ENCODE results near the gene SYTL2.
A peak's percentile ranks its signal among the peaks of the same experiment; 100 is the strongest.

DNA sequence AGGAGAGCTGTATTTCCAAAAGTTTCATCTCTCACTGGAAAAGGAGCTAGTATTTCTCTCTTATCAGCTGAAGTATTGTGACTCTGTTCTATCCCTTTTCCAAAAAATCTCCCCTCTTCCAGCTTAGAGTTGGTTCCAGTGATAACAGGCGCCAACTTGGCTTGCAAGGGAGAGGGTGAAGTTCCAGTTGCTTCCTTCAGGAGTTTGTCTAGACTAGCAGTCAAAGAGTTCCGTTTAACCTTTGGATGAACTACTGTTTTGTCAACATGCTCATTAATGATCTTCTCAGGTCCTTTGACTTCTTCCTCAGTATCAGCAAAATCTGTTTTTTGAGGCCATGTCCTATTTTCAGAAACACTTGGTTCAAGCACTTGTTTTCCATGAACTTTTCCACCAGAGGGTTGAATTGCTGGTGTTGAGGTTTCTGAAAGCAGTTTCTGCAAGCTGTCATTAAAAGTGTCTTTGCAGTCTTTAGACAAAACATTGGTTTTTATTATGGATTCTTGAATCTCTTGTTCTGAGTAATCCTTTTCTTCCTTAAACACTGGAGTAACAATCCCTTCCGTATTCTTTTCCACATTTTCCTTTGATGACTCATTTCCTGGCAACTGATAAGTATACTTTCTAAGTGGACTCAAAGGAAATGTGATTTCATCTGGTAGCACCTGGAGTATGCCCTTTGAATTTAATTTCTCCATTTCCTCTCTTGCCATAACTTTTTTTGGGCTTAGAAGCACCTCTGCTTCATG lies 85.3 kb downstream of the SYTL2 start:
- TF ChIP-seq, protein P1, sequence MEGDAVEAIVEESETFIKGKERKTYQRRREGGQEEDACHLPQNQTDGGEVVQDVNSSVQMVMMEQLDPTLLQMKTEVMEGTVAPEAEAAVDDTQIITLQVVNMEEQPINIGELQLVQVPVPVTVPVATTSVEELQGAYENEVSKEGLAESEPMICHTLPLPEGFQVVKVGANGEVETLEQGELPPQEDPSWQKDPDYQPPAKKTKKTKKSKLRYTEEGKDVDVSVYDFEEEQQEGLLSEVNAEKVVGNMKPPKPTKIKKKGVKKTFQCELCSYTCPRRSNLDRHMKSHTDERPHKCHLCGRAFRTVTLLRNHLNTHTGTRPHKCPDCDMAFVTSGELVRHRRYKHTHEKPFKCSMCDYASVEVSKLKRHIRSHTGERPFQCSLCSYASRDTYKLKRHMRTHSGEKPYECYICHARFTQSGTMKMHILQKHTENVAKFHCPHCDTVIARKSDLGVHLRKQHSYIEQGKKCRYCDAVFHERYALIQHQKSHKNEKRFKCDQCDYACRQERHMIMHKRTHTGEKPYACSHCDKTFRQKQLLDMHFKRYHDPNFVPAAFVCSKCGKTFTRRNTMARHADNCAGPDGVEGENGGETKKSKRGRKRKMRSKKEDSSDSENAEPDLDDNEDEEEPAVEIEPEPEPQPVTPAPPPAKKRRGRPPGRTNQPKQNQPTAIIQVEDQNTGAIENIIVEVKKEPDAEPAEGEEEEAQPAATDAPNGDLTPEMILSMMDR (IDR thresholded peaks at IDR 0.05): no peak
- TF ChIP-seq, protein P2, sequence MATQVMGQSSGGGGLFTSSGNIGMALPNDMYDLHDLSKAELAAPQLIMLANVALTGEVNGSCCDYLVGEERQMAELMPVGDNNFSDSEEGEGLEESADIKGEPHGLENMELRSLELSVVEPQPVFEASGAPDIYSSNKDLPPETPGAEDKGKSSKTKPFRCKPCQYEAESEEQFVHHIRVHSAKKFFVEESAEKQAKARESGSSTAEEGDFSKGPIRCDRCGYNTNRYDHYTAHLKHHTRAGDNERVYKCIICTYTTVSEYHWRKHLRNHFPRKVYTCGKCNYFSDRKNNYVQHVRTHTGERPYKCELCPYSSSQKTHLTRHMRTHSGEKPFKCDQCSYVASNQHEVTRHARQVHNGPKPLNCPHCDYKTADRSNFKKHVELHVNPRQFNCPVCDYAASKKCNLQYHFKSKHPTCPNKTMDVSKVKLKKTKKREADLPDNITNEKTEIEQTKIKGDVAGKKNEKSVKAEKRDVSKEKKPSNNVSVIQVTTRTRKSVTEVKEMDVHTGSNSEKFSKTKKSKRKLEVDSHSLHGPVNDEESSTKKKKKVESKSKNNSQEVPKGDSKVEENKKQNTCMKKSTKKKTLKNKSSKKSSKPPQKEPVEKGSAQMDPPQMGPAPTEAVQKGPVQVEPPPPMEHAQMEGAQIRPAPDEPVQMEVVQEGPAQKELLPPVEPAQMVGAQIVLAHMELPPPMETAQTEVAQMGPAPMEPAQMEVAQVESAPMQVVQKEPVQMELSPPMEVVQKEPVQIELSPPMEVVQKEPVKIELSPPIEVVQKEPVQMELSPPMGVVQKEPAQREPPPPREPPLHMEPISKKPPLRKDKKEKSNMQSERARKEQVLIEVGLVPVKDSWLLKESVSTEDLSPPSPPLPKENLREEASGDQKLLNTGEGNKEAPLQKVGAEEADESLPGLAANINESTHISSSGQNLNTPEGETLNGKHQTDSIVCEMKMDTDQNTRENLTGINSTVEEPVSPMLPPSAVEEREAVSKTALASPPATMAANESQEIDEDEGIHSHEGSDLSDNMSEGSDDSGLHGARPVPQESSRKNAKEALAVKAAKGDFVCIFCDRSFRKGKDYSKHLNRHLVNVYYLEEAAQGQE (IDR thresholded peaks at IDR 0.05; ENCODE audit: low read depth, low read length): no peak
- TF ChIP-seq MXI1 (IDR thresholded peaks at IDR 0.05; ENCODE audit: low read depth, low read length) (no peak), POLR2AphosphoS5 (IDR thresholded peaks at IDR 0.05; ENCODE audit: low read depth, low read length) (peak; percentile 49; the same call in 1 of the 2 replicates), RXRA (IDR thresholded peaks at IDR 0.05; ENCODE audit: borderline replicate concordance, low read depth) (no peak), GABPA (IDR thresholded peaks at IDR 0.05; ENCODE audit: low read depth) (peak; percentile 14; the same call in 1 of the 2 replicates), EZH2phosphoT487 (IDR thresholded peaks at IDR 0.05; ENCODE audit: borderline replicate concordance, low read depth) (no peak), YY1 (IDR thresholded peaks at IDR 0.05; ENCODE audit: low read depth) (no peak), CHD2 (IDR thresholded peaks at IDR 0.05; ENCODE audit: low read length, partially characterized antibody) (no peak)
- TF ChIP-seq, protein P3, sequence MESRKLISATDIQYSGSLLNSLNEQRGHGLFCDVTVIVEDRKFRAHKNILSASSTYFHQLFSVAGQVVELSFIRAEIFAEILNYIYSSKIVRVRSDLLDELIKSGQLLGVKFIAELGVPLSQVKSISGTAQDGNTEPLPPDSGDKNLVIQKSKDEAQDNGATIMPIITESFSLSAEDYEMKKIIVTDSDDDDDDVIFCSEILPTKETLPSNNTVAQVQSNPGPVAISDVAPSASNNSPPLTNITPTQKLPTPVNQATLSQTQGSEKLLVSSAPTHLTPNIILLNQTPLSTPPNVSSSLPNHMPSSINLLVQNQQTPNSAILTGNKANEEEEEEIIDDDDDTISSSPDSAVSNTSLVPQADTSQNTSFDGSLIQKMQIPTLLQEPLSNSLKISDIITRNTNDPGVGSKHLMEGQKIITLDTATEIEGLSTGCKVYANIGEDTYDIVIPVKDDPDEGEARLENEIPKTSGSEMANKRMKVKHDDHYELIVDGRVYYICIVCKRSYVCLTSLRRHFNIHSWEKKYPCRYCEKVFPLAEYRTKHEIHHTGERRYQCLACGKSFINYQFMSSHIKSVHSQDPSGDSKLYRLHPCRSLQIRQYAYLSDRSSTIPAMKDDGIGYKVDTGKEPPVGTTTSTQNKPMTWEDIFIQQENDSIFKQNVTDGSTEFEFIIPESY (IDR thresholded peaks at IDR 0.05; ENCODE audit: borderline replicate concordance, low read depth): no peak

Measured in SK-N-SH (cell line).